K562 (cell line): Measurements from ENCODE around the gene JUP. TPM values are rescaled to one million over a fixed set of nuclear protein-coding genes. Genes with fewer than 3 reads are reported as not detected.

Experiments used
- ADNP ChIP-seq: fragments of 200-800 bp; sonication (Bioruptor generic); IDR thresholded peaks from 2 replicates; pipeline ENCODE4 v1.6.1; 2016; ENCODE audit warnings: missing genetic modification characterization, missing compliant biosample characterization
- ARNT ChIP-seq, 2 experiments: fragments of 450-650 bp; IDR thresholded peaks; 2 replicates each; pipeline ENCODE4 v1.6.1; 2016; ENCODE audit warnings: mild to moderate bottlenecking in 1 of 2
- CBFA2T2 ChIP-seq: fragments of 450-650 bp; conservative IDR thresholded peaks from 2 replicates; pipeline ENCODE4 v1.6.1; 2017; ENCODE audit warnings: mild to moderate bottlenecking
- CBX2 ChIP-seq: fragments of 200-600 bp; sonication (generic); IDR thresholded peaks from one replicate; pipeline ENCODE4 v1.6.1; 2012; ENCODE audit warnings: mild to moderate bottlenecking, low read length, inconsistent platforms; ENCODE audit not compliant: insufficient read depth, poor library complexity, severe bottlenecking
- CC2D1A ChIP-seq: fragments of 450-650 bp; IDR thresholded peaks from 2 replicates; pipeline ENCODE4 v1.6.1; 2017; ENCODE audit warnings: mild to moderate bottlenecking
- CREB3 ChIP-seq: fragments of 450-650 bp; conservative IDR thresholded peaks from 2 replicates; pipeline ENCODE4 v1.6.1; 2016; ENCODE audit warnings: missing genetic modification characterization, low read depth, mild to moderate bottlenecking, missing compliant biosample characterization, moderate library complexity
- CREB3L1 ChIP-seq: fragments of 450-650 bp; IDR thresholded peaks from 2 replicates; pipeline ENCODE4 v1.6.1; 2014; ENCODE audit warnings: low read depth, mild to moderate bottlenecking, moderate library complexity, borderline replicate concordance
- DPF2 ChIP-seq: fragments of 450-650 bp; IDR thresholded peaks from 2 replicates; pipeline ENCODE4 v1.6.1; 2016
- HMGXB4 ChIP-seq: sonication (generic); formaldehyde crosslinking; IDR thresholded peaks from 2 replicates; pipeline ENCODE4 v1.8.1; 2023; ENCODE audit warnings: mild to moderate bottlenecking, missing genetic modification reagents
- NCOA1 ChIP-seq: fragments of 450-650 bp; IDR thresholded peaks from 2 replicates; pipeline ENCODE4 v1.6.1; 2016; ENCODE audit warnings: low read depth
- PREB ChIP-seq: sonication (generic); formaldehyde crosslinking; IDR thresholded peaks from 2 replicates; pipeline ENCODE4 v1.8.1; 2023; ENCODE audit warnings: mild to moderate bottlenecking, missing genetic modification reagents
- SMC3 ChIP-seq: conservative IDR thresholded peaks from 2 replicates; pipeline ENCODE4 v1.6.1; 2011; ENCODE audit warnings: low read depth, low read length, improper control_type of control experiment; ENCODE audit not compliant: insufficient read depth
- ZBTB43 ChIP-seq: sonication (generic); formaldehyde crosslinking; IDR thresholded peaks from 2 replicates; pipeline ENCODE4 v1.8.0; 2023; ENCODE audit warnings: mild to moderate bottlenecking, missing genetic modification reagents
- ZBTB7A ChIP-seq: IDR thresholded peaks from 2 replicates; pipeline ENCODE4 v1.6.1; 2011; ENCODE audit warnings: low read depth, mild to moderate bottlenecking, low read length, moderate library complexity, borderline replicate concordance; ENCODE audit not compliant: control insufficient read depth
- ZNF212 ChIP-seq: fragments of 450-650 bp; formaldehyde crosslinking; IDR thresholded peaks from 2 replicates; pipeline ENCODE4 v1.4.0; 2020; ENCODE audit warnings: mild to moderate bottlenecking
- ZNF217 ChIP-seq: sonication (generic); formaldehyde crosslinking; IDR thresholded peaks from 2 replicates; pipeline ENCODE4 v1.8.0; 2022; ENCODE audit warnings: mild to moderate bottlenecking, missing genetic modification reagents
- ZNF398 ChIP-seq: fragments of 250-450 bp; sonication (Bioruptor Pico); IDR thresholded peaks from 2 replicates; pipeline ENCODE4 v1.8.0; 2021; ENCODE audit warnings: moderate library complexity, mild to moderate bottlenecking, inconsistent platforms
- ZNF778 ChIP-seq: fragments of 450-650 bp; formaldehyde crosslinking; IDR thresholded peaks from 2 replicates; pipeline ENCODE4 v1.4.0; 2020; ENCODE audit warnings: mild to moderate bottlenecking, moderate library complexity
- ZSCAN29 ChIP-seq: fragments of 450-650 bp; IDR thresholded peaks from 2 replicates; pipeline ENCODE4 v1.6.1; 2017
- ZSCAN32 ChIP-seq: fragments of 450-650 bp; formaldehyde crosslinking; IDR thresholded peaks from 2 replicates; pipeline ENCODE4 v1.4.0; 2020; ENCODE audit warnings: mild to moderate bottlenecking, moderate library complexity
- polyA plus RNA-seq, 8 experiments: library from polyadenylated mRNA; depleted of rRNA in 4 of 8; stranded (reverse) in 5 of 8; unstranded in 3 of 8; fragments of >200 nt; fragmentation: Nextera tagmentation in 2 of 8; fragmentation: Illumina TruSeq in 1 of 8; extraction: Ambion mirVana in 2 of 8; extraction: Trizol in 1 of 8; gene quantifications; 2 replicates each; pipeline versions ENCODE4 v1.2.1 to v1.2.3, GENCODE V29; 2011 to 2014; ENCODE audit warnings: inconsistent platforms in 1 of 8, missing spikeins in 1 of 8
- total RNA-seq, 7 experiments: library from RNA; depleted of rRNA in 6 of 7; stranded (reverse); fragments of >200 nt in 6 of 7; fragmentation: Illumina TruSeq in 2 of 7; extraction: Trizol in 2 of 7; gene quantifications; 2 replicates each; pipeline versions ENCODE4 v1.2.1 to v1.2.3, GENCODE V29; 2011 to 2021; ENCODE audit warnings: low replicate concordance in 1 of 7

Gene JUP
- total and polyA plus RNA-seq, 9 of the 15 experiments (the other 6 are each of a cell fraction or from before 2014, with no cell fraction given): 6.4 to 177 (median 31.2) TPM

GRCh38 chr17:41786227-41787020 lies at the start of gene JUP (continued):
- TF ChIP-seq SMC3 (peak; percentile 2; the same call in 1 of the 2 replicates), PREB (CRISPR knock-in tag) (no peak), CC2D1A (peak; percentile 14; the same call in 1 of the 2 replicates), CBX2 (no peak), ADNP (tag) (no peak), NCOA1 (no peak), ZBTB7A (peak; percentile 98), ZSCAN29 (no peak), ZBTB43 (CRISPR knock-in tag) (no peak), ZNF778 (CRISPR knock-in tag) (no peak), DPF2 (no peak), ZNF398 (CRISPR knock-in tag) (no peak), CREB3 (no peak), ARNT (IDR thresholded peaks at IDR 0.05) (no peak), ZSCAN32 (CRISPR knock-in tag) (no peak), ZNF212 (no peak), ZNF217 (CRISPR knock-in tag) (no peak), CREB3L1 (peak; percentile 64; the same call in 1 of the 2 replicates), CBFA2T2 (no peak), HMGXB4 (CRISPR knock-in tag) (peak; percentile 94)
